ENCODE results near the gene GALNTL6.

Gene GALNTL6

DNA sequence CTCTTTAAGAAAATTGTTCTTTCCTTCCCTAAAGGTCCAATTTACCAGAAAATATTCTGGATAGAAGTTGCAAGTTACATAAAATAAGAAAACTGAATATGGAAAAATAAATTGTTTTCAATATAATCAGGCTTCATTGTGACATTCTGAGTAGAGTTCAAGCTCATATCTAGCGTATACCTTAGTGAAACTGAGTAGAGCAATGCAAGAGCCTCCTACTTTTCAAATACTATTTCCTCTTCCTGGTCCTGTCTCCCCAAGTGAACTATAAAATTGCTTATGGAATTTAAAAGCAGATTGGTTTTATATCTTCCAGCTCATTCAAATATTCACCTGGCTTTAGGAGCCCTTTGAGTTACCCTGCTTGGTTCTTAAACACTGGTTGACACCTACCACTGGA is 1166.1 kb downstream of the GALNTL6 start:
- no peak for DNase-seq (ENCODE audit: extremely low spot score)
- CTCF ChIA-PET, result interaction anchor here (0.8 kb wide), 1 partner anchor 12 kb away, joined by 3 read pairs; no protein-coding TSS in a partner anchor
- TF ChIP-seq NFRKB (IDR thresholded peaks at IDR 0.05) (no peak), ZNF384 (IDR thresholded peaks at IDR 0.05) (no peak), SP1 (IDR thresholded peaks at IDR 0.05) (no peak), FOXA1 (IDR thresholded peaks at IDR 0.05) (no peak), BHLHE40 (IDR thresholded peaks at IDR 0.05; ENCODE audit: borderline replicate concordance) (no peak), HDGF (IDR thresholded peaks at IDR 0.05; ENCODE audit: borderline replicate concordance) (no peak), FOXM1 (IDR thresholded peaks at IDR 0.05; ENCODE audit: borderline replicate concordance) (no peak), TARDBP (IDR thresholded peaks at IDR 0.05) (no peak), ELF4 (IDR thresholded peaks at IDR 0.05) (no peak), LEF1 (IDR thresholded peaks at IDR 0.05; ENCODE audit: borderline replicate concordance) (no peak), FOXK2 (IDR thresholded peaks at IDR 0.05) (no peak), ARNT (IDR thresholded peaks at IDR 0.05) (no peak)
- POLR2A ChIA-PET, result no interaction called here

GRCh38 chr4:172980219-172980618 is 1167.0 kb downstream of the GALNTL6 start:
- ChIA-PET CTCF (no interaction called here), POLR2A (no interaction called here)
- no peak for DNase-seq (ENCODE audit: extremely low spot score)
- TF ChIP-seq HDGF (IDR thresholded peaks at IDR 0.05; ENCODE audit: borderline replicate concordance), result no peak
- TF ChIP-seq LEF1 (IDR thresholded peaks at IDR 0.05; ENCODE audit: borderline replicate concordance), result no peak
- no peak for TF ChIP-seq ARNT (IDR thresholded peaks at IDR 0.05)
- no peak for TF ChIP-seq TARDBP (IDR thresholded peaks at IDR 0.05)
- no peak for TF ChIP-seq FOXA1 (IDR thresholded peaks at IDR 0.05)

GRCh38 chr4:172982151-172982590 is 1169.0 kb downstream of the GALNTL6 start:
- peak; percentile 42 for DNase-seq (ENCODE audit: extremely low spot score)
- CTCF ChIA-PET, result interaction anchor here (0.9 to 1.0 kb wide), 2 partner anchors 11 to 30 kb away, joined by 3 to 4 read pairs; no protein-coding TSS in a partner anchor
- POLR2A ChIA-PET, result interaction anchor here (1.1 to 1.3 kb wide), 2 partner anchors 9 to 186 kb away, joined by 3 to 4 read pairs; partner anchors contain the start of gene GALNT7
- TF ChIP-seq HDGF (IDR thresholded peaks at IDR 0.05; ENCODE audit: borderline replicate concordance) (no peak), SP1 (IDR thresholded peaks at IDR 0.05) (no peak), BHLHE40 (IDR thresholded peaks at IDR 0.05; ENCODE audit: borderline replicate concordance) (no peak), ARNT (IDR thresholded peaks at IDR 0.05) (no peak), ELF4 (IDR thresholded peaks at IDR 0.05) (no peak), FOXM1 (IDR thresholded peaks at IDR 0.05; ENCODE audit: borderline replicate concordance) (no peak), TARDBP (IDR thresholded peaks at IDR 0.05) (no peak), FOXA1 (IDR thresholded peaks at IDR 0.05) (no peak), L3MBTL2 (conservative IDR thresholded peaks at IDR 0.05) (no peak), FOXK2 (IDR thresholded peaks at IDR 0.05) (no peak), NFRKB (IDR thresholded peaks at IDR 0.05) (no peak), CTBP1 (IDR thresholded peaks at IDR 0.05; ENCODE audit: borderline replicate concordance) (peak; percentile 72)
- TF ChIP-seq, protein P1, sequence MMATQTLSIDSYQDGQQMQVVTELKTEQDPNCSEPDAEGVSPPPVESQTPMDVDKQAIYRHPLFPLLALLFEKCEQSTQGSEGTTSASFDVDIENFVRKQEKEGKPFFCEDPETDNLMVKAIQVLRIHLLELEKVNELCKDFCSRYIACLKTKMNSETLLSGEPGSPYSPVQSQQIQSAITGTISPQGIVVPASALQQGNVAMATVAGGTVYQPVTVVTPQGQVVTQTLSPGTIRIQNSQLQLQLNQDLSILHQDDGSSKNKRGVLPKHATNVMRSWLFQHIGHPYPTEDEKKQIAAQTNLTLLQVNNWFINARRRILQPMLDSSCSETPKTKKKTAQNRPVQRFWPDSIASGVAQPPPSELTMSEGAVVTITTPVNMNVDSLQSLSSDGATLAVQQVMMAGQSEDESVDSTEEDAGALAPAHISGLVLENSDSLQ (IDR thresholded peaks at IDR 0.05), result peak; percentile 25; the same call in 1 of the 2 replicates

DNA sequence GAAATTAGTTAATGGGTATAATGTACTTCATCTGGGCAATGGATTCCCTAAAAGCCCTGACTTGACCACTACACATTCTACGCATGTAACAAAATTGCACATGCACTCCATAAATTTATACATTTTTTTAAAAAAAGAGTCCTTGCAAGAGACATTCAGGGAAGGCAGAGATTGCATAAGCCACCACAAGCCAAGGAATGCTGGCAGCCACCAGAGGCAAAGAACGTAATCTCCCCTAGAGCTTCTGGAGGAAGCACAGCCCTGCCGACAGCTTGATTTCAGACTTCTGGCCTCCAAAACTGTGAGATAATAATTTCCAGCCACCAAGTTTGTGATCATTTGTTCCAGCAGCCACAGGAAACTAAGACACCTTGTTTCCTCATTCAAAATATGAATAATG is 1169.8 kb downstream of the GALNTL6 start:
- no peak for TF ChIP-seq SUZ12 (IDR thresholded peaks at IDR 0.05)
- no peak for TF ChIP-seq FOXM1 (IDR thresholded peaks at IDR 0.05; ENCODE audit: borderline replicate concordance)
- TF ChIP-seq ZNF384 (IDR thresholded peaks at IDR 0.05), result no peak
- no peak for TF ChIP-seq BHLHE40 (IDR thresholded peaks at IDR 0.05; ENCODE audit: borderline replicate concordance)
- no peak for TF ChIP-seq NFRKB (IDR thresholded peaks at IDR 0.05)
- no peak for TF ChIP-seq LEF1 (IDR thresholded peaks at IDR 0.05; ENCODE audit: borderline replicate concordance)
- TF ChIP-seq L3MBTL2 (conservative IDR thresholded peaks at IDR 0.05), result no peak
- TF ChIP-seq HDGF (IDR thresholded peaks at IDR 0.05; ENCODE audit: borderline replicate concordance), result no peak
- TF ChIP-seq, protein P1 (IDR thresholded peaks at IDR 0.05), result no peak
- TF ChIP-seq SP1 (IDR thresholded peaks at IDR 0.05), result no peak
- no peak for TF ChIP-seq FOXK2 (IDR thresholded peaks at IDR 0.05)
- TF ChIP-seq TARDBP (IDR thresholded peaks at IDR 0.05), result no peak
- TF ChIP-seq CTBP1 (IDR thresholded peaks at IDR 0.05; ENCODE audit: borderline replicate concordance), result no peak
- TF ChIP-seq ARNT (IDR thresholded peaks at IDR 0.05), result no peak
- no peak for TF ChIP-seq ELF4 (IDR thresholded peaks at IDR 0.05)
- TF ChIP-seq FOXA1 (IDR thresholded peaks at IDR 0.05), result no peak
- DNase-seq (ENCODE audit: extremely low spot score), result no peak
- ChIA-PET CTCF (no interaction called here), POLR2A (interaction anchor here (1.1 to 1.3 kb wide), 2 partner anchors 8 to 185 kb away, joined by 3 to 4 read pairs; partner anchors contain the start of gene GALNT7)

- CTCF ChIA-PET, result interaction anchor here (0.7 kb wide), 1 partner anchor 234 kb away, joined by 3 read pairs; no protein-coding TSS in a partner anchor
Measured at GRCh38 chr4:172983631-172984030, 1170.4 kb downstream of the GALNTL6 start.

DNA sequence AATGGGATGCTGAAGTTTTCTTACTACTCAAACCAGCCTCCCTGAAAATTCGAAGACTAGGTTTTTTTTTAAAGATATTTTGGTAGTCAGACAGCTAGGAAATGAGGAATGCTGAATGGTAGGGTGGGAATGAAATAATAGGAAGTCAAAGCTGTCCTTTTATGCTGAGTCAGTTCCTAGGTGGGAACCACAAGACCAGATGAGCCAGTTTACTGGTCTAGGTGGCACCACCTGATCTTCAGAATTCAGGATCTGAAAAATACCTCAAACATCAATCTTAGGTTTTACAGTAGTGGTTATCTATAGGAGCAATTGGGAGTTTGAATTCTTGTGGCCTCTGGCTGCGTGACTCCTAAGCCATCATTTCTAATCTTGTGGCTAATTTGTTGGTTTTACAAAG is 1172.3 kb downstream of the GALNTL6 start:
- no peak for DNase-seq (ENCODE audit: extremely low spot score)
- ChIA-PET CTCF (interaction anchor here (0.9 kb wide), 1 partner anchor 93 kb away, joined by 6 read pairs; no protein-coding TSS in a partner anchor), POLR2A (interaction anchor here (1.2 kb wide), 1 partner anchor 11 kb away, joined by 3 read pairs; no protein-coding TSS in a partner anchor)
- TF ChIP-seq, protein P1 (IDR thresholded peaks at IDR 0.05), result no peak
- TF ChIP-seq CTBP1 (IDR thresholded peaks at IDR 0.05; ENCODE audit: borderline replicate concordance) (no peak), SP1 (IDR thresholded peaks at IDR 0.05) (no peak)

More at GRCh38 chr4:172983631-172984030, 1170.4 kb downstream of the GALNTL6 start:
- DNase-seq (ENCODE audit: extremely low spot score), result no peak
- POLR2A ChIA-PET, result no interaction called here
- TF ChIP-seq SP1 (IDR thresholded peaks at IDR 0.05), result no peak
- no peak for TF ChIP-seq LEF1 (IDR thresholded peaks at IDR 0.05; ENCODE audit: borderline replicate concordance)
- no peak for TF ChIP-seq TARDBP (IDR thresholded peaks at IDR 0.05)
- no peak for TF ChIP-seq CTBP1 (IDR thresholded peaks at IDR 0.05; ENCODE audit: borderline replicate concordance)
- no peak for TF ChIP-seq ELF4 (IDR thresholded peaks at IDR 0.05)
- no peak for TF ChIP-seq FOXM1 (IDR thresholded peaks at IDR 0.05; ENCODE audit: borderline replicate concordance)
- TF ChIP-seq ZNF384 (IDR thresholded peaks at IDR 0.05), result no peak
- TF ChIP-seq, protein P1 (IDR thresholded peaks at IDR 0.05), result no peak
